Erythroblast (primary cell): ENCODE measurements around the gene TRAPPC5.

ENCODE experiments used
- GATA1 ChIP-seq: IDR thresholded peaks from 2 replicates; pipeline ENCODE4 v1.6.1; 2011; ENCODE audit warnings: low read depth, mild to moderate bottlenecking, control low read depth, low read length, moderate library complexity
- POLR2A ChIP-seq: IDR thresholded peaks from 2 replicates; pipeline ENCODE4 v1.6.1; 2011; ENCODE audit warnings: mild to moderate bottlenecking, low read length

GRCh38 chr19:7733376-7733775, 52.7 kb downstream of the TRAPPC5 start:
- TF ChIP-seq POLR2A (no peak), GATA1 (no peak)
